HK-2 (cell line): ENCODE data around the gene DDX50.
"Not testable (repeated sequence)": the region's sequence is repeated elsewhere in the genome, so short reads cannot be mapped to it uniquely, and the experiment has no call there.

Experiments
- DNase-seq: peaks from one replicate; pipeline ENCODE4 v3.0.0-alpha.2; 2018; ENCODE audit not compliant: unreplicated experiment

Gene DDX50

GRCh38 chr10:68901105-68901927 lies at the start of gene DDX50:
DDX50 (plus strand) TSS chr10:68901315; CDS start chr10:68901385, 70 bp downstream.
- DNase-seq, result peak; percentile 100

GRCh38 chr10:68856352-68856751 lies 44.8 kb upstream of the DDX50 start:
- no peak for DNase-seq

- DNase-seq, result no peak
Measured at GRCh38 chr10:68857005-68857404, 44.1 kb upstream of the DDX50 start.

GRCh38 chr10:68861253-68861652 lies 39.9 kb upstream of the DDX50 start:
- no peak for DNase-seq

- DNase-seq, result no peak
Measured at GRCh38 chr10:68864611-68865010, 36.5 kb upstream of the DDX50 start.

- not testable (repeated sequence) for DNase-seq
Measured at GRCh38 chr10:68868173-68868572, 32.9 kb upstream of the DDX50 start.

- DNase-seq, result no peak
Measured at GRCh38 chr10:68869623-68870022, 31.5 kb upstream of the DDX50 start.

GRCh38 chr10:68870061-68870460 lies 31.1 kb upstream of the DDX50 start:
- no peak for DNase-seq

- DNase-seq, result no peak
Measured at GRCh38 chr10:68870545-68871104, 30.5 kb upstream of the DDX50 start.

GRCh38 chr10:68871105-68871711 lies 29.9 kb upstream of the DDX50 start:
- DNase-seq, result peak; percentile 62

- peak; percentile 43 for DNase-seq
Measured at GRCh38 chr10:68871731-68872342, 29.3 kb upstream of the DDX50 start.

GRCh38 chr10:68876246-68877138 lies 24.6 kb upstream of the DDX50 start:
- no peak for DNase-seq

- no peak for DNase-seq
Measured at GRCh38 chr10:68877482-68878110, 23.5 kb upstream of the DDX50 start.

GRCh38 chr10:68878496-68878895 lies 22.6 kb upstream of the DDX50 start:
- DNase-seq, result no peak

- no peak for DNase-seq
Measured at GRCh38 chr10:68879628-68880027, 21.5 kb upstream of the DDX50 start.

- no peak for DNase-seq
Measured at GRCh38 chr10:68880181-68880580, 20.9 kb upstream of the DDX50 start.

- DNase-seq, result no peak
Measured at GRCh38 chr10:68895041-68895440, 6.1 kb upstream of the DDX50 start.

- peak; percentile 37 for DNase-seq
Measured at GRCh38 chr10:68897336-68897741, 3.8 kb upstream of the DDX50 start.

- no peak for DNase-seq
Measured at GRCh38 chr10:68899186-68899745, 1.8 kb upstream of the DDX50 start.

- DNase-seq, result no peak
Measured at GRCh38 chr10:68900427-68901104, 549 bp upstream of the DDX50 start.
